Epithelial cell of proximal tubule (primary cell): ENCODE measurements around the gene FERMT2. TPM values are rescaled to one million over a fixed set of nuclear protein-coding genes. Genes with fewer than 3 reads are reported as not detected.

Source experiments
- DNase-seq: peaks from one replicate; pipeline ENCODE4 v3.0.0-alpha.2; 2011; ENCODE audit warnings: low read depth
- H3K4me3 ChIP-seq: 2 replicates; pipeline ENCODE4 v1.5.1; 2011; ENCODE audit warnings: low read depth, mild to moderate bottlenecking, low read length
- CTCF ChIP-seq: conservative IDR thresholded peaks from 2 replicates; pipeline ENCODE4 v1.5.1; 2012; ENCODE audit warnings: low read depth, mild to moderate bottlenecking, low read length
- total RNA-seq: library from RNA; depleted of rRNA; stranded (reverse); fragments of >200 nt; gene quantifications from 2 replicates; pipeline ENCODE4 v1.2.3, GENCODE V29; 2015

Gene FERMT2
- total RNA-seq, 1 donor from 2014 or later, result 60.1 TPM

- no peak for DNase-seq
- no peak for TF ChIP-seq CTCF
- no peak overlapping the region for H3K4me3 ChIP-seq
These were observed 100.4 kb downstream of the FERMT2 start for GRCh38 chr14:52850451-52850909.

- no peak for DNase-seq
- no peak overlapping the region for H3K4me3 ChIP-seq
- TF ChIP-seq CTCF, result no peak
These were observed 102.2 kb downstream of the FERMT2 start for GRCh38 chr14:52848626-52849025.

- no peak overlapping the region for H3K4me3 ChIP-seq
- no peak for TF ChIP-seq CTCF
- no peak for DNase-seq
These were observed 104.3 kb downstream of the FERMT2 start for GRCh38 chr14:52846591-52846990.

- no peak overlapping the region for H3K4me3 ChIP-seq
- TF ChIP-seq CTCF, result no peak
- DNase-seq, result no peak
These were observed 105.8 kb downstream of the FERMT2 start for GRCh38 chr14:52845081-52845480.

GRCh38 chr14:52844262-52845060, 106.4 kb downstream of the FERMT2 start:
- no peak overlapping the region for H3K4me3 ChIP-seq
- DNase-seq, result no peak
- TF ChIP-seq CTCF, result no peak

GRCh38 chr14:52840877-52841276, 110.0 kb downstream of the FERMT2 start:
- no peak for TF ChIP-seq CTCF
- H3K4me3 ChIP-seq, result no peak overlapping the region
- DNase-seq, result no peak

- no peak for TF ChIP-seq CTCF
- no peak overlapping the region for H3K4me3 ChIP-seq
- no peak for DNase-seq
These were observed 113.4 kb downstream of the FERMT2 start for GRCh38 chr14:52837451-52837850.
